HG02571 (cell line): ENCODE measurements around the gene RBP2.

Experiments
- ATAC-seq: cut with Tn5 transposase; IDR thresholded peaks from one replicate; pipeline ENCODE4 v1.9.1; 2021; ENCODE audit warnings: mild to moderate bottlenecking, moderate library complexity; ENCODE audit not compliant: unreplicated experiment

RBP2 gene

DNA sequence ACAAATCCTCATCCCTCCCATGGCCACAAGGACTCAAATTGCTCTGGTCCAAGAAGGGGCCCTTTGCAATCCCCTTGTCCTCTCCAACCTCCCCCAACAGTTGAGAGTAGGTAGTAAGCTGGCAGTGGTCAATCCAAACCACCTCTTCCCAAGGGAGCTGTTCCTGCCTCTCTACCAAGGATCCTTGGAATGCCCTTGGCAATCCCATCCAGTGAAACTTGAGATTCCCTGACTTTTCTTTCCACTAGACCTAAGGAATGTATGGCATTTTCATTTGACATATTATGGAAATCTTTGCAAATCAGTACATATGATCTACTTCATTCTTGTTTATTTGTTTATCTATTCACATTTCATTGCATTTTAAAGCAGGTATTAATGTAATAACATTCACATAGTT lies 4.8 kb upstream of the RBP2 start:
- no peak for ATAC-seq

DNA sequence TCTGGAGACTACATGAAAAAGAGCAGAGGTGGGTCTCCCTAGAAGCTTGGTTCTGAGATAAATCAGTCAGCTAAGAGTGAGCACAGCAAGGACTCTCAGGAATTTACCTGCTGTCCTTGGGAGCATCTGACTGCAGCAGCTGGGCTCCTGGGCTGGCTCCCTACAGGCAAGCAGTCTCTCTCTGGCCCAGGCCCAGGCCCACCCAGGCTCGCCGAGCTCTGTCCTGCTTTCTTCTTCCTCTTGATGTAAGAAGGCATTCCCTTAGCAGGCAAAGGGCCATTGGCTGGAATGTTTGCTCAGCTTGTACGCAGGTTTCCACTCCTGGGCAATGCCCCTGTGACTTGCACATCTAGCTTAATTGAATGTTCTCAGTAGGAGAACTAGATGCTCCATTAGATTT lies 4.3 kb upstream of the RBP2 start:
- ATAC-seq: no peak

DNA sequence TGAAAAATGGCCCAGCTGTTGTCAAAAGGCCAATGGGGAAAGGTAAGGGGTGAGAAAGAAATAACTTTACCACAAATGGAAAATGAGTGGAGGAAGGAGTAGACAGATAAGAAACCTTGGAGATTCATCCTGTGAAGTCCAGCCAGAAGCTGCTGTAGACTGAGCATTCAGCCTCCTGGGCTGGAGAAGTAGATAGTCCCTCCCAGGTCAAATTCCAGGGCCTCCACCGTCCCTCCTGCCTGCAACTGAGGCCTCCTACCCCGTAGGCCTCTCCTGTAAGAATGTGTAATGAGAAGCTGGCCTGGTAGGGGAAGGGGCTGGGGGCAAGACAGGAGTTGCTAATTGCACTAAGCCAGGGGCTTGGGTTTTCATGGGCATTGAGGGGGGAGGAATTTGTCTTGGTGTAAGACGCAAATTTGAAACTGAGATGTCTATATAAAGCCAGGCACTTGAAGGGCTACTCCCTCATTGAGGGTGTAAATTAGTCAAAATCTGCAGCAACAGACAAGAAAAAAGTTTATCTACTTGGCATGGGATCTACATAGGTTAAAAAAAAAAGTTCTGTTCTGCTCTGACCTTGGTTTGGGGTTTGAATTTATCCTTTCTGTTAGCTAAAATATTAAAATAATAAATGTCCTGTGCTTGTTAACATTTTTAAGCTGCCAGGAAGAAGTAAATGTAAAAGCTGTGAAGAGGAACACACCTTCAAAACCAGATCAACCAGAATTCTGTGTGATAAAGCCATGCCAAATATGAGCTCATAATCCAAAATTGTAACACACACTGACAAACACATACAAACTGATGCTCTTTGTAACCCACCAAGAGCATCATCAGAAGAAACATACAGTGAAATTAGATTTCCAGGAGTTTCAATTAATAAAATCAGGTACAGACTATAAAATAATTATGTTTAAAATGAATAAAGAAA lies 1.7 kb upstream of the RBP2 start:
- no peak for ATAC-seq

DNA sequence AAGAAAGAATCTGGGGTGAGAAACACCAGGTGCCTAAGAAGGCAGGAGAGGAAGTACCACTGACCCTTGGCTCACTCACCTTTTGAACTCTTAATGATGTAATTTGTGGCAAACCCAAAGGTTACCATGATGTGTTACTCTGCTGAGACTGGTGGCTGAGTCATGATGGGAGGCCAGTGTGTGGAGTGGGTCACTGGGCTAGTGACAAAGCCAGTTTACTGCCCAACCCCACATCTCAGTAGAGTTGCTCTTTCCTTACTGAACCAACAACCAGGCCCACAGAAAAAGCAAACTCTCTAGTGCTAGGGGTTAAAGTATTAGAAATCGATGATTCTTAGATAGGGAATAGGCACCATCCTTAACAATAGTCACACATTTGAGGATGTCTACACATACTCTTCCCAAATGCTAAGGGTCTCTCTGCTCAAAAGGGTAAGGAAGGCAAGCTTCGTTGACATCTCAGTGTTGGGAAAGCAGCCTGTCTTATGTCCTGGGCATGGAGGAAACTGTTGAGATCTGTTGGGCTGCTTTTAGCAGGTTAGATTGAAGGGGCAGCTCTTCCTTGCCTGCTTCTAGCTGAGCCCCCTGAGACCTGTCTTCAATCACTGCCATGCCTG lies 3.1 kb downstream of the RBP2 start:
- ATAC-seq: no peak

DNA sequence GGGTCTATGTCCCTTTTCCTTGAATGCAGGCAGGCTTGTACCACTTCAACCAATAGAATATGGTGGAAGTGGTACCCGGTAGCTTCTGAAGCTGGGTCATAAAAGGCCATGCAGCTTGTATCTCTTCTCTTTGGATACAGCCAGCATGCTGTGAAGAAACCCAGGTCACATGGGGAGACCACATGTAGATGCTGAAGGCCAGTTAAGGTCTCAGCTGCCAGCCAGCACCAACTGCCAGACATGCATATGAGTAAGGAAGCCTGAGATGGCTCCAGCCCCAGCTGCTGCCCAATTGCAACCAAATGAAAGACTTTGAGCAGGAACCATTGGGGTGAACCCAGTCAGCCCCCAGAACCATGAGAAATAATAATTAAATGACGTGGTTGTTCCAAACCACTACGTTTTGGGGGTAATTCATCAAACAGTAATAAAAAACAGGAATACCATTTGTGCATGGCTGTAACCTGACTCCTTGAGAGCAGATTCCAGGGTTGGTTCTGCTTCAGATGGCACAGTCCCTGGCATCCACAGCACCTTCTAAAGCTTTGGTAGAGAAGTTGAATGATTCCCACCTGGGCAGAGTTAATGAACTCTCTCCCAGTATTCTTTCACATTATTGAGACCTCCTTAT lies 3.8 kb downstream of the RBP2 start:
- no peak for ATAC-seq

DNA sequence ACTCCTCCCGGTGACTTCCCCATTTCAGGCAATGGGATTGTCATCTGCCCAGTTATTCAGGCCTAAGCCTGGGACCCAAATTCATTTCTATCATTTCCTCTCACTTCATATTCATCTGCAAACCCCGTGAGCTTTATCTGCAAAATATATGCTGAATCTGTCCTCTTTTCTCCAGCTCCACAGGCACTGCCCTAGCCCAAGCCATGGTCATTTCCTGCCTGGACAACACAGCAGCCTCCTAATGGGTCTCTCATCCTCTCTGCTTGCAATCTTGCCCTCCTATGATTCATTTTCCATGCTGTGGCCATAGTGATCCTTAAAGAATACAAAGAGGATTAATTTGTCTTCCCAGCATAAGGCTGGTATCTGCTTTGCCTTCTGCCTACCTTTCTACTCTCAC lies 6.1 kb downstream of the RBP2 start:
- ATAC-seq: no peak

DNA sequence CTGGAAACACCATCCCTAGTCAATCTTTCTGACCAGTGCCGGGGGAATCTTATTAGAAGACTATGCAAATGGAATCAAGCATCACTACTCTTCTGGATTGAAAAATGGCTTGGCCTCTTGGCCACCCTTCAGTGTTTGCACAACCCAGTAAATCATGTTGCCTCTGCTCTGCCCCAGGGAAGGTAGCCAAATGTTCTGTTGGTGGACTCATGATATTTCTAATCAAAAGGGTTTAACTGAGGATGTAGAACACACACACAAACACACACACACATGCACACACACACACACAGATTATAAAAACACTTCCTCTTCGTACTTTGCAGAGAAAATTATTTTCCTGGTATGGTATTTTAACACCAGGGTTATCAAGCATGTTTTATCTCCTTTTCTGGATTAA lies 7.9 kb downstream of the RBP2 start:
- ATAC-seq: no peak

DNA sequence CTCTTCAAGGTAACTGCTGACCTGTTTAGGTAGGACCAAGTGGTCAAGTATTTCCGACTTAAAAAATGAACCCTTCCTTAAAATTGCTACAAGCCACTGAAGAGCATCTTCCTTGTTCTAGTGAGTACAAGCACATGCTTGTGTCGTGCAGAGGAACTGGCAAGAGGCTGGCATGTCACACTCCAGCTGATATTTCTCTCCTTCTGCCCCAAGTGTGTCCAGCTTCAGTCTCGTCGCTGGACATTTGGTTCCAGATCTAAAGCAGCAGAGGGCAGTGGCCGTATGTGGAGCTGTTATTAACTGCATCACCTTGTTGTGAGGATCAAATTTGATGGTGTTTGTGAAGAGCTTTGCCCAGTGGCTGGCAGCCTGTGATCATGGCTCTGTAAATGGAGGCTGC lies 10.0 kb downstream of the RBP2 start:
- ATAC-seq: no peak

DNA sequence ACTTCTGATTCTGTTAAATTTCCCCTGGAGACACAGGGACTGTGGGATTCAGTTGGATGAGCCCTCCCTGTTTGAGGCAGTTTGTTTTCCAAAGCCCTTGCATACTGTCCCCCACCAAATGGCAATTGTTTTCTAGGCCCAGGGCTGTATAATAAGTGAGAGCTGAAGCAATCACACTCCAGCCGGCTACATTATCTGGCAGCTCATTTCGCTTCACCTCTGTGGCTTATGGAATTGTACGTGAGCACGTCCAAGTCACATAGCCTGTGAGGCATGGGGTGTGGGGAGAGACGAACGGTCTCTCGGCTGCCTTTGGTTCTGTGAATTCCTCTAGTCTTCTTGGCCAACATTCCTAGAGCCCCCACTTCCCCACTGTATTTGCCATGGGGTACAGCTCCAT lies 10.7 kb downstream of the RBP2 start:
- ATAC-seq: no peak

DNA sequence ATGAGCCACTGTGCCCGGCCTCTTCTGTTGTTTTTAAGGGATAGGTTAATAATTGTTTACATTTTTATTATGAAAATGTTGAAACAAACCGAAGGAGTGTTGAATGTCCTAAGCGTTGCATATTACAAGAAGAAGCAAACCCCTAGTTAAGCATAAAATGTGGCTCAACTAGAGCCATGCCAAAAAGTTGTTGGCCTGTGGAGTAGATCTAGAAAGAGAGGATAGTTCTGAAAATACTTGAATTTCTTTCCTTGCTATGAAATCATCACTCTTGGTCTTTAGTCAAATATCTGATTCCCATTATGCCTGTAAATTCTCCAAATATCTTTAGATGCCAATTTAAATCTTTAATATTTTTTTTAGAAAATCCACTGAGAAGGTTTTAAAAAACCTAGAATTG lies 12.8 kb downstream of the RBP2 start:
- no peak for ATAC-seq

DNA sequence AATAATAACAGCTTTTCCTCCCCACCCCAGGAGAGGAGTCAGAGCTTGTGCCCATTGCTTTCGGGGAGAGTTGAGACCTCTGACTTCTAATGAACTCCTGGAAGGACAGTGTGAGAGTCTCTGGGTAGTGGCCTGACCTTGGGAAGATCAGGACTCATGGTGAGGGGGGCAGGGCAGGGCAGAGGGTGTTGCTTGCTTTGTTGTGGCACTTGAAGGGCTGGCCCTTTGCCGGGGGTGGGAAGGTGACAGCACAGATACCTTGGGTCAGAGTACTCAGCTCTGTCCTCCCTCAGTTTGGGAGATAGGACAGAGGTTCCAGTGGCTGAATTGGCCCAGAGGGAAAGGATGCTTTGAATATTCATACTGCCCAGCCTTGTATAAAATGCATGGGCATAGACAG lies 15.8 kb downstream of the RBP2 start:
- ATAC-seq: no peak

DNA sequence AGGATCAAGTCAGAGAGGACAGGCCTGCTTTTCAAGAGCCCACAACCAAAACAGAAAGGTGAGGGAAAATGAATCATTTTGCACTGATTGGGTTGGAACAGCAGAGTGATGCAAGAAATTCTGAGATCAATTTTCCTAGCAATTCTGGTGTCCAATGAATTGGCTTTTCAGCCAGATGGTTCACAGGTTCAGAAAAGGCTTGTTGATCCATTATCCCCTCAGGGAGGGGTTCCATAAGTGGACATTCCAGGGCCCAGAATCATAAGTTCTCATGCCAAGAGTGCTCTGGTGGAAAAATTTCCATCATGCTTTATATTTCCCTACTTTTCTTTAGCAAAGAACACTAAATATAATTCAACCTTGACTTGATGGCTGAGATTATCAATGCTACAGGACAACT lies 16.2 kb downstream of the RBP2 start:
- no peak for ATAC-seq

DNA sequence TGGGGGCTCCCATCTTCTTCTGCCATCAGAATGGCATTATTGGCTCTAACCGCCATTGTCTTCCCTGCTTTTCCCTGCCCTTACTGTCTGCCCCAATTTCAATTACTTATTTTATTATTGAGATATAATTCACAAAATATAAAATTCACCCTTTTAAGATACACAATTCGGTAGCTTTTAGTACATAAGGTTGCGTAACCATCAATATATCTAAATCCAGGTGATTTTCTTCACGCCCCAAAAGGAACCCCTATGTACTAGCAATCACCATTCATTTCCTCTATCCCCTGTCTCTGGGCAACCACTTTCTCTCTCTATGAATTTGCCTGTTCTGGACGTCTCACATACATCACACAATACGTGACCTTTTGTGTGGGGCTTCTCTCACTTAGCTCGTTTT lies 18.0 kb downstream of the RBP2 start:
- ATAC-seq: no peak

DNA sequence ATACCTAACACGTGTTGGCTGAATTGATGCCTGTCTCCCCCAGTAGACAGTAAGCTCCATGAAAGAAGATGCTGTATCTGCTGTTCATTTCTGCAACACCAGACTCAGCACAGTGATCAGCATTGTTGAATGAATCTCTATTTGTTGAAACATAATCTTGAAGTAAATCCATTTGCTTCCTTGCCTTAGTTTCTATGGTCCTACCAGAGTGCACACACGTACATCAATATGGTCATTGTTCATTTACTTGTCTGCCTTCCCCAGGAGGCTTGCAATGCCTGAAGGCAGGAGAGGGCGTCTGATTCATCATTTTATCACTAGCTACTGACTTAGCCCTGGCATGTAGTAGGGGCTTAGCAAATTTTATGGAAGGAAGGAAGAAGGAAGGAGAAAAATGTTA lies 19.2 kb downstream of the RBP2 start:
- no peak for ATAC-seq

DNA sequence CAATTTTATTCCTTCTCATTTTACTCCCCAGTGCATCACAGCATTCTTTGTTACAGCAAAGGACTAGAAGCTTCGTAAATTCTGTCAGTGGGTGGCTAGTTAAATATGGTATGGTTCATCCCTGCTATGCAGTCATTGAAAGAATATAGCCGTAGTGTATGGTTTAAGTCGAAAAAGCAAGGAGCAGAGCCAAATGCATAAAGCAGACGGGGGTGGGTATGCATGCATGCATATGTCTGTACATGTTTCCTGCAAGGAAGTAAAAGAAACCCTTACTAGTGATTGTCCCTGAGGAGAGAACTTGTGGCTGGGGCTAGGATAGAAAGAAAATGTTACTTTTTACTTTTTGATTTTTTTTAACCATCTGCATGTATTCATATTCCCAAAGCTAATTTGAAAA lies 19.9 kb downstream of the RBP2 start:
- no peak for ATAC-seq

DNA sequence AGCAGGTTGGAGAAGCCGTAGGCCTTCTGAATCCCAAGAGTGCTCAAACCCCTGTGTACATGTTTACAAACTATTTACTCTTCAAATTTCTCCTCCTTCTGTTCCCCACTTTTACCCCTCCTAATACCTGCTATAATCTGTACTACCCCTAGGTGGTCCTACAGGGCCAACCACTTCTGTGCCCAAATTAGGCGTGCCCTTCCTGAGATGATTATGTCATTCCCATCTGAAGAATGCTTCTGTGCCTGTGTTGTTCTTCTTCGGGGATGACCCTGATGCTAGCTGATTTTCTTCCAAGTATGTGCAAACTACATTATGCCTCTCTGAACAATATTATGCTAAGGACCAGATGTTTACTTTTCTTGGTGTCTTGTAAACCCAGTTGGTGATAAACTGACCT lies 20.5 kb downstream of the RBP2 start:
- ATAC-seq: no peak

DNA sequence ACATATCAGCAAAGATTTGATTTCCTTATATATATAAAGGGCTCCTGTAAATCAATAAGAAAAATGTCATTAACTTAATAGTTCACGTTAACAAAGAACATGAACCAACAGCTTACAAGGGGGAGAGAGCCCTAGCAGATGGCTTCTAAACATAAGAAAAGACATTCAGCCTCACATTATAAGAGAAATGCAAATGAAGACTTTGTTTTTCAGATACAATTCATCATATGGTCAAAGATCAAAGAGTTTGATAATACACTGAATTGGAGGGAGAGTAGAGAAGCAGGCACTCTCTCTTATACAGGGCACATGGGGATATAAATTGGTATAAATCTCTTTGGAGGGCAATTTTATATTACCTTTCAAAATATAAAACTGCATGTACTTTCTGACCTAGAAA lies 21.1 kb downstream of the RBP2 start:
- ATAC-seq: no peak

DNA sequence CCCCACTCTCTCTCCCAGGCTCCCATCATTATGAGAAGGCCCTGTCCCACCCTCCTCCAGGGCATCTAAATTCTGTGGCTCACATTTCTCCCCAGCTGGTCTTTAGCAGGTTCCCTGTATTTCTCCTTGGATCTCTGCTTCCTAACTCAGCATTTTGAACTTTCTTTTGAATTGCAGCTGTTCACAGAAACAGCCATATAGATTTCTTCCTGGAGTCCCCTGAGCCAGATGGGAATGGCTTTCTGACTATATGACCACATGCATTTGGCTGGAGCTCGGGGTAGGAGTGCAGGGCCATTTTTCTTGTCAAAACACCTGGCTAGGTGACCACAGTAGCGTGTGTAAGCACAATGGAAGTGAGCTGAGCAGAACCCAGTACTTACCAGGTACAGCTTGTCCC lies 22.0 kb downstream of the RBP2 start:
- ATAC-seq: no peak

DNA sequence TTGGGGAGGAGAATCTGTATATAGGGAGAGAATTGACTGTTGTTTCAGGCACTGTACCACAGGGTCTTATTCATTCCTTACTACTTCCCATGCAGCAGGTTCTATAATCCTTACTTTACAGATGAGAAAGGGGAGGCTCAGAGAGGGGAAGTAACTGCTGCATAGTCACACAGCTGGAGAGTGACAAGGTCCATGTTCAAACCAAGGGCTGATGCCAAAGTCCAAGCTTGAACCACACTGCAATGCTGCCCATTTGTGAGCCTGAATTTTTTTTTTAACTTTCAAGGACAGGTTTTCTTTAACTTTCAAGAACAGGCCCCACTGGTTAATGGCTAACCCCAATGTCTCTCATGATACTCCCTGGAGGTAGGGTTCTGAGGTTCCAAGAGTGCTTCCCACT lies 26.2 kb downstream of the RBP2 start:
- no peak for ATAC-seq

DNA sequence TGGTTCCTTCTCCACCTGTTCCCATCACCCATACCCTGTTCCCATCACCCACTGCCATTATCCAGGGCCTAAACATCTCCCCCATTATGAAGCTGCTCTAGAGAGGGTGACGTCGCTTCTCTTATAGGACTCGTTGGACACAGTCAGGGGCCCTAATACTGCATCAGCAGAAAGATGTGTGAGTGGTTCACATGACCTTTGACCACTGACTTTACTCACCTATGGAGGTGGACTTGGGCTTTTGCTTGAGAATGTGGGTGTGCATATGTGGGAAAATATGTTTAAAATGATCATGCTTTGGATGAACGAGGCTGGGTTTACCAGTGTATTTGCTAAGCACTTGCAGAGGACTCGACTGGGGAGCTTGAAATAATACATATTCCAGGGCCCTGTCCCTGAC lies 26.8 kb downstream of the RBP2 start:
- ATAC-seq: no peak

DNA sequence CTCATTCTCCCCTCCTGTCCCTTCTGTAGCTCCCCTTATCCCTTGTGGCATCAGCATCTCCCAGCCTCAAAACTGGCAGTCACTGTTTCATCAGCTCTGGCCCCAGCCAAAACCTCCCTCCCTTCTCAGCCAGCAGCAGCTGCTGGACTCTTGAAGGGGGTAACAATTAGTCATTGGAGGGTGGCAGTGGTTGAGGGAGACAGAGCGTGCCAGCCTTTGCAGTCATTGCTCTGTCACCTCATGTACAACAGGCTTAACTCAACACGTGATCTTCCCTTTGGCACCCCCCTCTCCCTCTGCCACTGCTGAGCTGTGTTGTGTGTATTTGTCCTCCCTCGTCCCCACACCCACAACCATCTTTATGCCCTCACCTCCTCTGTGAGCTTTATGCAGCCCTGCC lies 28.2 kb downstream of the RBP2 start:
- ATAC-seq: no peak

DNA sequence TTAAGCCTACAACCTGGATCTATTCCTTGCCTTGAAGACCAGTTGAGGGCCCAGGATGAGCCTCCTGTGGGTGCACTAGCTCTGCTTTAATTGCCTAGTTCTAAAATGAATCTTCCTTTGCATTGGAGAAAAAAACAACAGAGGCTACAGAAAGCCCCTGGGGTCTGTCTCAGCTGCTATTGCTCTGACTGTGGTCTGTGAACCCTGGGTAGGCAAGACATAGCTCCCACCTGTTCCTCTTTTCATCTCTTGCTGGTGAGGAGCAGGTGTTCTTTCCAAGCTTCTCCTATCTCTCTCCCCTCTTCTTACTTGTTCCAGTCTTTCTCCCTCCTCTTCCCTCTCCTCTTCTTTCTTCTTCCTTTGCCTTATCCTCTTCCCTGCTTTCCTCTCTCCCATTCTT lies 28.8 kb downstream of the RBP2 start:
- ATAC-seq: no peak
